ENCODE data around the gene RBFOX1. TPM values are rescaled to one million over a fixed set of nuclear protein-coding genes. Genes with fewer than 3 reads are reported as not detected.

Gene RBFOX1
- total RNA-seq, 1 experiment from 2014 or later, result not detected

- TF ChIP-seq EZH2phosphoT487 (IDR thresholded peaks at IDR 0.05; ENCODE audit: borderline replicate concordance) (no peak), SRF (IDR thresholded peaks at IDR 0.05; ENCODE audit: low read depth) (no peak), JUND (IDR thresholded peaks at IDR 0.05) (no peak), REST (IDR thresholded peaks at IDR 0.05; ENCODE audit: low read depth) (no peak), CEBPB (IDR thresholded peaks at IDR 0.05; ENCODE audit: low read depth) (no peak), ELF1 (IDR thresholded peaks at IDR 0.05; ENCODE audit: borderline replicate concordance, low read depth) (no peak), POLR2AphosphoS5 (IDR thresholded peaks at IDR 0.05; ENCODE audit: low read depth, low read length) (no peak), ATF3 (IDR thresholded peaks at IDR 0.05) (no peak), FOSL1 (IDR thresholded peaks at IDR 0.05; ENCODE audit: low read depth) (no peak), TCF7L2 (IDR thresholded peaks at IDR 0.05; ENCODE audit: borderline replicate concordance, extremely low read depth, insufficient read depth, insufficient read length) (no peak), ZFX (IDR thresholded peaks at IDR 0.05) (no peak; the same call in 1 of the 2 replicates), POLR2A (IDR thresholded peaks at IDR 0.05; ENCODE audit: borderline replicate concordance, extremely low read depth, insufficient read depth, insufficient read length) (no peak), SIN3A (IDR thresholded peaks at IDR 0.05; ENCODE audit: low read depth) (no peak), ZNF274 (IDR thresholded peaks at IDR 0.05; ENCODE audit: low read depth, low read length) (no peak), YY1 (IDR thresholded peaks at IDR 0.05; ENCODE audit: extremely low read depth, insufficient replicate concordance, low read depth, low read length) (no peak), EGR1 (IDR thresholded peaks at IDR 0.05; ENCODE audit: low read depth) (no peak), MAX (IDR thresholded peaks at IDR 0.05) (no peak), SP1 (IDR thresholded peaks at IDR 0.05; ENCODE audit: low read depth) (no peak)
- H3K27ac ChIP-seq (ENCODE audit: low read depth, low read length), result no peak overlapping the region
- no peaks in the 10 kb centered on the region for H3K79me2 ChIP-seq (ENCODE audit: insufficient read depth, low read length)
- DNase-seq (ENCODE audit: low read depth, low spot score) (no peak), ATAC-seq (no peak)
- H3K4me3 ChIP-seq (replicated peaks in 1 of 2; ENCODE audit: low read depth in 1 of 2, low read length in 2 of 2), result no peak overlapping the region
- intact Hi-C loops (cut with micrococcal nuclease), result no loop called here
- H3K4me2 ChIP-seq (ENCODE audit: low read length), result no peak overlapping the region
- no peak overlapping the region for H2AFZ ChIP-seq (ENCODE audit: low read depth, low read length, poor library complexity, severe bottlenecking)
- H3K36me3 ChIP-seq (ENCODE audit: control insufficient read depth in 1 of 2, insufficient read depth in 2 of 2, low read length in 2 of 2), result no peaks in the 10 kb centered on the region
- CTCF ChIA-PET, result no interaction called here
- H3K9me3 ChIP-seq (ENCODE audit: control insufficient read depth in 1 of 2, insufficient read depth in 1 of 2, low read depth in 1 of 2, low read length in 2 of 2), result peaks cover 5 to 16% of the 10 kb centered on the region in 2 experiments; a peak in 2 of 4 replicates
- no peaks in the 10 kb centered on the region for H3K27me3 ChIP-seq (ENCODE audit: insufficient read depth, low read length)
- H3K4me1 ChIP-seq (ENCODE audit: control insufficient read depth in 1 of 2, insufficient read depth in 2 of 2, low read length in 2 of 2), result no peaks in the 10 kb centered on the region
- no TSS peak for BruUV-seq (replicated peaks)
- POLR2A ChIA-PET, result no interaction called here
- H3K9me2 ChIP-seq (ENCODE audit: insufficient read depth), result no peaks in the 10 kb centered on the region
- RAD21 ChIA-PET (ENCODE audit: low non-redundant PET in 1 of 2, low total read pairs in 2 of 2, uncharacterized antibody in 2 of 2, unreplicated experiment in 2 of 2), result no interaction called here
- H3K9ac ChIP-seq (ENCODE audit: low read length), result no peak overlapping the region
- no peaks in the 10 kb centered on the region for H4K20me1 ChIP-seq (ENCODE audit: insufficient read depth)
Measured at GRCh38 chr16:7470344-7470743, 137.7 kb downstream of the RBFOX1 start.
